ENCODE results near the gene EIF4G3.

EIF4G3 gene

GRCh38 chr1:20993716-20994575, 182.8 kb downstream of the EIF4G3 start:
- Histone ChIP-seq H2AFZ (no peak overlapping the region), H3K9me3 (ENCODE audit: control insufficient read depth, low read length) (no peaks in the 10 kb centered on the region), H3K27ac (no peak overlapping the region), H3K36me3 (ENCODE audit: control insufficient read depth, insufficient read depth, low read length) (no peaks in the 10 kb centered on the region), H3K4me2 (ENCODE audit: low read length) (no peak overlapping the region), H3K79me2 (peaks cover 2% of the 10 kb centered on the region), H3K4me1 (no peaks in the 10 kb centered on the region), H3K27me3 (ENCODE audit: control insufficient read depth, insufficient read depth, low read length) (no peaks in the 10 kb centered on the region), H3K9ac (no peak overlapping the region), H3K4me3 (ENCODE audit: low read depth, low read length) (no peak overlapping the region)
- no peak for TF ChIP-seq CTCF (IDR thresholded peaks at IDR 0.05)

- Histone ChIP-seq H3K4me3 (ENCODE audit: low read depth, low read length) (no peak overlapping the region), H3K36me3 (ENCODE audit: control insufficient read depth, insufficient read depth, low read length) (no peaks in the 10 kb centered on the region), H3K27me3 (ENCODE audit: control insufficient read depth, insufficient read depth, low read length) (no peaks in the 10 kb centered on the region), H3K9me3 (ENCODE audit: control insufficient read depth, low read length) (no peaks in the 10 kb centered on the region), H3K9ac (no peak overlapping the region), H3K4me1 (no peaks in the 10 kb centered on the region), H2AFZ (no peak overlapping the region), H3K27ac (no peak overlapping the region), H3K4me2 (ENCODE audit: low read length) (peak overlapping the region; percentile 10), H3K79me2 (peaks cover 2% of the 10 kb centered on the region)
- TF ChIP-seq CTCF (IDR thresholded peaks at IDR 0.05), result no peak
These were observed 184.2 kb downstream of the EIF4G3 start for GRCh38 chr1:20992322-20993056.

- Histone ChIP-seq H3K27me3 (ENCODE audit: control insufficient read depth, insufficient read depth, low read length) (no peaks in the 10 kb centered on the region), H3K79me2 (no peaks in the 10 kb centered on the region), H3K9me3 (ENCODE audit: control insufficient read depth, low read length) (no peaks in the 10 kb centered on the region), H3K9ac (no peak overlapping the region), H3K27ac (no peak overlapping the region), H3K4me3 (ENCODE audit: low read depth, low read length) (no peak overlapping the region), H3K4me1 (no peaks in the 10 kb centered on the region), H3K4me2 (ENCODE audit: low read length) (no peak overlapping the region), H2AFZ (no peak overlapping the region), H3K36me3 (ENCODE audit: control insufficient read depth, insufficient read depth, low read length) (no peaks in the 10 kb centered on the region)
- no peak for TF ChIP-seq CTCF (IDR thresholded peaks at IDR 0.05)
These were observed 187.8 kb downstream of the EIF4G3 start for GRCh38 chr1:20988943-20989342.

GRCh38 chr1:20987831-20988825, 188.6 kb downstream of the EIF4G3 start:
- no peak overlapping the region for H3K9ac ChIP-seq
- H3K27ac ChIP-seq, result no peak overlapping the region
- H3K9me3 ChIP-seq (ENCODE audit: control insufficient read depth, low read length), result no peaks in the 10 kb centered on the region
- no peaks in the 10 kb centered on the region for H3K27me3 ChIP-seq (ENCODE audit: control insufficient read depth, insufficient read depth, low read length)
- no peak overlapping the region for H2AFZ ChIP-seq
- no peaks in the 10 kb centered on the region for H3K36me3 ChIP-seq (ENCODE audit: control insufficient read depth, insufficient read depth, low read length)
- no peaks in the 10 kb centered on the region for H3K79me2 ChIP-seq
- no peak for TF ChIP-seq CTCF (IDR thresholded peaks at IDR 0.05)
- no peak overlapping the region for H3K4me2 ChIP-seq (ENCODE audit: low read length)
- no peaks in the 10 kb centered on the region for H3K4me1 ChIP-seq
- no peak overlapping the region for H3K4me3 ChIP-seq (ENCODE audit: low read depth, low read length)
